HPDE6-E6E7 (cell line): ENCODE measurements around the gene ZNF800.
A peak's percentile ranks its signal among the peaks of the same experiment; 100 is the strongest.

Source experiments
- DNase-seq: peaks from one replicate; pipeline ENCODE4 v3.0.0; 2011; ENCODE audit warnings: missing footprints; ENCODE audit errors: extremely low spot score

The ZNF800 gene

DNA sequence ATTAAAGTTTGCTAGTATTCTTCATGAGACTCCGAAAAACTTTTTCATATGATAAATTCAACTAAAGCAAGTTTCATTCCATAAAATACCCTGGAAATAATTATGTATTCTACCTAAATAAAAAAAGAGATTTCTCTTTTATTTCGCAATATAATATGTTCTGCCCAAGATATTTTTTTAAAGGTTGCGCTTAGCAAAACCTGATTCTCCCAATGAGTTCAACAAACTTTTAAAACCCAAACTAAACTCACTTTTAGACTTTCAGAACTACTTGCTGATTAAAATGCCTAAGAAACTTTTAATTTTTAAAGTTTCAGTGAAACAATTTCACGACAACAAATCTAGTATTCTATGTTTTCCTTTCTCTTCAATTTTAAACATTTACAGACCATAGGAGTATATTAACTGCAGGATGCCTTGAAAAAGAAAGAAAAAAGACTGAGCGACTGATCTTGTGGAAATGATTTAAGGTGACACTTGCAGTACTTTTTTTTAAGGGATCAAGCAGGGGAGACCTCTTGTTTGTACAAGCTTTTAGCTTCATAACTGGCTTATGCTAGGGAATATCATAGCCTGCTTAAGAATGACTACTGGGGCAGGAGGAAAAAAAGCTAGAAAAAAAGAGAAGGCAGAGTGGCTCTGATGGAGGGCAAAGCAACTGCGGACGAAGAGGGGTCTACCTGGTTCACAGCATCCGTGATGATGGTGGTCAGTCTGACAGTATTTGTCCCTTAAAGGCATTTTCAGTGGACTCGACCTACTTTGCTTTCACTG, 1.5 kb downstream of the ZNF800 start:
- no peak for DNase-seq

DNA sequence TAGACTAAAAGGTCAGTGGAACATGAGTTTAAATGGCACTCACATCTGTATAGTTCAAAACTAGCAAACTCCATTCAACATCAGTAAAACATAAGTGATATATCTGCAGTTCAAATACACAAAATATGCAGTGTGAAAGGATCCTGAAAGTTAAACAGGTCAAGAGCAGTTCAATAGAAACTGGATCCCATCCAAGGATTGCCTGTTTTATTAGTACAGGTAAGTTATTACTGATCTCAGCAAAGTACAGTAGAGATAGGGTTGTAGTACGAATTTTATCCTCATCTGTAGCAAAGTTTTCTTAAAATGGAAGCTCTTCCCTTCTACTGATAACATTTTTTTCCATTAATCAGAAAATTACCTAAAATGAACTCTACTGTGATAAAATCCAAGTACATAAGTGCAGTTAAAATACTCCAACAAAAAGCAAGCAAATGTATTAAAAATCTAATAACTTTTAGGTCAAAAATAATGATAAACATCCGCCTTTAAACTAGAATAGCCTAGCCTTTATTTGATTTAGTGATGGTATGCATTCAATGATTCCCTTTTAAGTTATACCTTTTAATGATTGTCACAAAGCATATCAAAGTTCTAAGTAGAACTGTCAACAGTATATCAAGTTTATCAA, 2.2 kb downstream of the ZNF800 start:
- DNase-seq: no peak

- DNase-seq: no peak
Measured at GRCh38 chr7:127389321-127389720, 3.2 kb downstream of the ZNF800 start.

DNA sequence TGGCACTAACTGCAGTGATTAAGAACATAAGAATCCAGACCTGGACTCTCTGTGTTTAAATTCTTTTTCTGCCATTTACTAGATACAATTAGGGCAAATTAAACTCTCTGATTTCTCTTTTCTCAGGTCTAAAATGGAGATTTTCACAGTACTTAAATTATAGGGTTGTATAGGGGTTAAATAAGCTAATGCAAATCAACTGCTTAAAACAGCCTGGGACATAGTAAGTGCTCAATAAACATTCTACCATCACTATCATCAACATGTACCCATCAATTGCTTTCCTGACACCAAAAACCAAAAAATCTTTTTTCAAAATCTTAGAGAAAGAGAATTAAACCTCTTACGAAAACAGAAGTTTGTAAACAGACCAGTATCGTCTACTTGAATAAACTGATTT, 4.5 kb downstream of the ZNF800 start:
- no peak for DNase-seq

DNA sequence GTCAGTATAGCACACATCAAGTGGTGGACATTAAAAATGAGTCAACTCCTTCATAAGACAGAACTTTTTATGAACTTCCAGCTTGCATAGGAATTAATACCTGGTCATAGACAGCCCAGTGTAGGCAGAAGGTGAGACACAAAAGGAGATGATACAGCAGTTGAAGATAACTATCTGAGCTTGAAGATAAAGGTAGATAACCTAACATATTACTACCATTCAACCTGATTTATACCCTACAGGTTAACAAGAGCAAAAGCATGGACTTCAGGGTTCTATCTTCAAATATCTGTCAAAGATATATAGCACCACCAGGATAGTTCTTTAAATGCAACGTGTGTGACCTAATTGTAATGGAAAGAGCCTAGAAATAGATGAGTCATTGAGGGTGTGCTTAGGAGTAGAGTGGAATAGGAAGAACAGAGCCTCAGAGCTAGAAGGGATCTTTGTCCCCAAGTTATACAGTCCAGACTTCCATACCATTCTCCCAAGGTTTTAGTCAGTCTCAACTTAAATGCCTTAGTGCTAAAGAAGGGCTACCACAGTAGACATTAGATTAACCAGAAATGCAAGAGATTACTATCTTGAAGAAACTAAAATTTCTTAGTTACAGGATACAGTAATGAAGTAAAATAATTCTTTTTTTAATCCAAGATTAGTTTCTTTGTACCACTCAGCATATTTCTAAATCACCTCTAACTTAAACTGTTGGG, 9.2 kb downstream of the ZNF800 start:
- peak; percentile 11 for DNase-seq

DNA sequence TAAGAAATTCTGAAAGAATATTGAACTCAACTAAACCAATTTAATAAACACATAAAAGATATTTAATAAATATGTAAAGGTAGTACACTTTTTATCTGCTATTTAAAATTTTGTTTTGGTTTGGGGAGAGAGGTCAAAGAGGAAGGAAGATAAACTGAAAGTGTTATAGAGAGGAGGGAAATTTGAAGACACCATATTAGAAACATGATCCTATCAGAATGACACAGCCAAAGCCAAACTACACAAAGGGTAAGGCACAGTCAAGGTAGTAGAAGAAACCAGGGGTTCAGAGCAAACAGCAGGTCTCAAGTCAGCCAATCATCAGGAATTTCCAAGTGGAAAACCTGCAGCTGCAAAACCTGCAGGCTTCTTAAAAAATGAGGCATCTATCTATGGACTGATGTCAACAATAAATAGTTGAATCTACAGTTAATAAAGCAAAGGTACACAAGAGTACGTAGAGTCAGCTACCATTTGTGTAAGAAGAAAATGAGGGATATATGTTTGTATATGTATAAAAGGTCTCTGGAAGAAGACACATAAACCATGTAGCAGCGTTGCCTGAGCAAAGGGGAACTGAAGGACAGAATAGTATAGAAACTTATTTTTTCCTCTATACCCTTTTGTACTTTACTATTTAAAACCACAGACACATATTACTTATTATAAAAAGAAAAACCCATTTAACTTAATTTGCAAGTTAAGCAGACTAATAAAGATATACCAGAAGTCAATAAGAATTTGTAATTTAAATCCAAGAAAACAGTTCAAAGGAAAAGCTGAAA, 10.0 kb downstream of the ZNF800 start:
- DNase-seq: no peak

DNA sequence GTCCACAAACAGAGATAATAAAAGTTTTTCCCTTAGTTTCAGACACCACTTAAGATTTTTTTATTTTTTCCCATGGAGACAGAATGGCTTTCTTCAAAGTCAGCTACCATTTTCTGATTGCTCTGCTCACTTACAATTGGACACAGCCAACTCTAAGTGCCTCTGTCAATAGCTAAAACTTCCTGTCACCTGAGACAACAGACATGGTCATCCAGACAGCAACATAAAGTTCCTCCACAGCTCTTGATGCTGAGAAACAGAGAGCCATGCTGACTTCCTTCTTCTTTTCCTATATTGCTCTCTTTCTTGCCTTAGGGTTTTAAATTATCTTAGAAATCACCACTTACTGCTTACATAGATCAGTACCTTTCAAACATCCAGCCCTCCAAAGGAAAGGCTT, 12.0 kb downstream of the ZNF800 start:
- DNase-seq: no peak

- no peak for DNase-seq
Measured at GRCh38 chr7:127379642-127380041, 12.9 kb downstream of the ZNF800 start.

DNA sequence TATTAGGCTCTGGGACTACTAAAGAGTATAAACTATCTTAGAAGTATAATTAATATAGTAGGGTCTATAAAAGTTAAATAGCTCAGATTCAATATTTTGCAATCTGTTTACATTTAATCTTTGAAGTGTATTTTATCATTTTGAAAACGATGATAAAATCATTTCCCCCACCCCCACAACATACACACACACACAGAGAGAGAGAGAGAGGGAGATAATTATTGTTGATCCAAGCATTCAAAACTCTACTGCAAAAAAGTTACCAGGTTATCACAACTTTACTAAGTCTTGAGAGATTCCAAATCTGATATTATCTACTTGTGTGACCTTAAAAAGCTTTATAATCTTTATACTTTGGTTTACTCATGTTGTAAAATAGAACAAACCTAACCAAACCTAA, 14.0 kb downstream of the ZNF800 start:
- DNase-seq: no peak

DNA sequence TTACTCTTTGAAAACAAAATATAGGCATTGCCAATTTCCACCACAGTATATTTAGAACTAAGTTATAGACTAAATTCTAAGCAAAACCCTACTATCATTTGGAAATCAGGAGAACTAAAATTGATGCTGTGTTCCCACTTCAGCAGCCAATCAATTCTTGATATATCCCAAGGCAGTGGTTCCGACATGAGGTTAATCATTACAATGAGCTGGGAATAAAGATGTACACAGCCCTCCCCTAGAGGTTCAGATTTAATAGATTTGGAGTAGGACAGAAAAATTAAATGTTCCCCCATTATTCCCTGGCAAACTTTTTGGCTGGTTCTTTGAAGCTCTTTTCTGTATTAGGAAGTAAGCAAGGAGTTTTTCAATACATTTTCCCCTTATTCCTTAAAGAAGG, 15.1 kb downstream of the ZNF800 start:
- no peak for DNase-seq

DNA sequence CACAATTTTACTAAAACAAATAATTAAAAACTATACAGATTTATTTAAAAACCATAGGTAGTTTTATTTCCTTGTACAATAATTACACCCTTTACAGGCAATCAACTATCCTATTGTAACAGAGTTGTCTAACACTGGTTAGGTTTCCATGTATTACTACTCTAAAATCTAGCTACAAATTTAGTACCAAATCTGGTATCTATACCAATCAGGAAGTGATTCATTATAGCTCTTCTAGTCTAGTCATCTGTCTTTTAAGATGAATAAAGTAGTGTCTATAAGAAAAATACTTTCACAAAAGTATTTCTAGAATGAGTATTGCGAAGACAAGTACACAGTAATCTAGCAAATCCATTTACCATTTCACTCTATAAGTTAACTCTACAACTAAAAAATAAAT, 16.9 kb downstream of the ZNF800 start:
- DNase-seq: no peak

DNA sequence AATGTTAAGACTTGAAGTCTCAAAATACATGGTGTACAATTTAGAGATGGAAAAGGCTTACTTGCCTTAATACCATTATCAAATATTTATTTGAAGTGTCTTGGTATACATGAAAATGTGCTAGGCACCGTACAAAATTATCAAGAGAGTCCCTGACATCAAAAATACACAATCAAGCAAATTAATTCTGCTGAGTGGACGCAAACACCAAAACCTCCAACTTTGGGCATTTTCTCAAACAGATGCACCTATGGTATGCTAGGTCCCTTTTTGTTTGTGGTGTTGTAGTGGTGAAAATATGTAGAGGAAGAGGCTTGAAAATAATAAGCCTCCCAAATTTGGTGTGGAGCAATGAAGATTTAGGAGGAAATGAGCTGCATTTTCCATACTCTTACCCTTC, 24.8 kb downstream of the ZNF800 start:
- no peak for DNase-seq

DNA sequence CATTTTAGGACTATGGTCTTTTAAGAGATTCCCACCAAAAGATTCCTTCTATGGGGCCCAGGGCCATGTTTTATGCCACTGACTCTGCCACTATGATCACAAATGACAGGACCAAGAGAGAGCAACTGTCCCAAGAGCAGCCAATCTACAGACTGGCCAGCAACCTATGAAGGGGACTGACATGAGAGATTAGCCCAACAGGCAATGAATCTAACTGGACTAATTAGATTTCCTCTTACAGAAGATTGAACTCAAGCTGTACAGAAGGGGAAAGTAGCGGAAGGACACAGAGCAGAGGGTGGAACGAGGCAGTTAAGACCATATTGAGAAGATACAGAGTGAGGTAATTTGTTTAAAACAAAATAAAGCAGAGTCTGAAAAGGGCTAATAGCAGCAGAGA, 25.8 kb downstream of the ZNF800 start:
- no peak for DNase-seq

GRCh38 chr7:127365957-127366315, 26.6 kb downstream of the ZNF800 start:
- DNase-seq: no peak

DNA sequence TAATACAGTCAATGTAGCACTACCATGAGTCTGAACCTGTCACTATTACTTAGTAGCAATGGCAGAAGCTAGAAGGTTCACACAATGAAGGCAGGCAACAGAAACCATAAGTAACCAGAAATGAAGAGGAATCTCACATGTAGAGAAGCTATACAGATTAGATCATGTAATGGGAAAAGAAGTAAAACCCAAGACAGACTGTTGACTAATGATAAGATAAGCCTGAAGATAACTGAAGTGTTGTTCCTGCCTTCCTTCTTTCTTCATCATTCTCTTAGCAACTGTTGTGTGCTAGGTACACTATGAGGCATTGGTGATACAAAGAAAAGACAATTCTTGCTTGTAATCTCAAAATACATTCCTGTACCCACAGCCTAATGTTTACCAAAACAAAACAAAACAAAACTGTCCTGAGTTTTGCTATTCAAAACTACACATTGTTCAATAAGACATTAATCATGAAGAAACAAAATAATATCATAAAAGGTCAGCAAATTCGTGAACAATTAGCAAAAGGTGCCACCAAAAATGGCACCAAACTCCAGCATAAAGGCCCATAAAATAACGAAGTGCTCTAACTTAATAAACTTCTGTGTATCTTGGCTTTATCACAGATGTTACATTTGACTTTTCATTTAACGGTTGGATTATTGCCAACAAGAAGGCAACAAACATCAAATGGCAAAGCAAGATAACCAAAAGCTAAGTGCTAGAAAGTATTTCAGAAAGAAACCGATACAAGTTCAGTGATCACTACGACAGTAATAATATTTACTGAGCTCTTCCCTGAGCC, 27.1 kb downstream of the ZNF800 start:
- no peak for DNase-seq

DNA sequence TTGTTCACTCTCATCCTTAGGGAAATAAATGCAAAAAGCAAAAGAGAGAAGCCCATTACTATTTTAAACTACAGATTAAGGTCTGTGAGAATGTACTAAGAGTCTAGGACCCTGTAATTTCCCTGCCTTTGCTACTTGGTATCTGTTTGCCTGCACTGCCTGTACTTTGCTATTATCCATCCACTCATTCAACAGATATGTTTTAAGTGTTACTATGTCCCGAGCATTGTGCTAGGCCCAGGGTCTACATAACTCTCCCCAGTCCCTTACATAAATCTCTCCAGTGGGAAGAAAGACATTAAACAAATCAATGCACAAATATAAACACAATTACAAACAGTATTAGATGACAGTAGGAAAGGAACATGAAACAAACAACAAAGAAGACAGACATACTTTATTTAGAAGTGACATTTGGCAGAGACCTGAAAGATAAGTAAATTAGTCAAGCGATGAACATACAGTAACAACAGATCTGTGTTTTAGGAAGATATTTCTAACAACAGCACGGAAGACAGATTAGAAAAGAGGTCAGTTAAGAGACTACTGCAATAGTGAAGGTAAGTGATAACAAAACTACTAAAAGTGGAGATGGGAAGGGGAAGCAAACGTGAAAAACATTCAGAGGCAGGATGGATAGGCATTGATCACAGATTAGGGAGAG, 30.0 kb downstream of the ZNF800 start:
- no peak for DNase-seq

- no peak for DNase-seq
Measured at GRCh38 chr7:127361736-127362135, 30.8 kb downstream of the ZNF800 start.

GRCh38 chr7:127359011-127359410, 33.5 kb downstream of the ZNF800 start:
- no peak for DNase-seq

DNA sequence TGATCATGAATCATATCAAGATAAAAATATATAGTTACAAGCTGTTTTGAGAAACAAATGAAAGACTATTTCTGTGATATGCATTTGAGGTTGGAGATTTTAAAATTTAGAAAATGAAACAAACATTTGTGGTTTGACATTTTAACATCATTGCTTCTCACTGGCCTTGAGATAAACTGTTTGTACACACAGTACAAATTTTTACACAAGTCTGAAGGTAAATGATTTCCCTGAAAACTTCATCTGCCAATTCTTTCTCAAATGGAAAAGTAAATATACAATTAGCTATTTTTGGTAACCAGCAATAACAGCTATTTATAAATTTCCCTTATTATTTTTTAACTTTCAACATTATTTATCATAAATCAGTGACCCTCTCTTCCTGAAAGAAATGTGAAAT, 38.6 kb downstream of the ZNF800 start:
- no peak for DNase-seq

- DNase-seq: no peak
Measured at GRCh38 chr7:127350586-127350985, 41.9 kb downstream of the ZNF800 start.

DNA sequence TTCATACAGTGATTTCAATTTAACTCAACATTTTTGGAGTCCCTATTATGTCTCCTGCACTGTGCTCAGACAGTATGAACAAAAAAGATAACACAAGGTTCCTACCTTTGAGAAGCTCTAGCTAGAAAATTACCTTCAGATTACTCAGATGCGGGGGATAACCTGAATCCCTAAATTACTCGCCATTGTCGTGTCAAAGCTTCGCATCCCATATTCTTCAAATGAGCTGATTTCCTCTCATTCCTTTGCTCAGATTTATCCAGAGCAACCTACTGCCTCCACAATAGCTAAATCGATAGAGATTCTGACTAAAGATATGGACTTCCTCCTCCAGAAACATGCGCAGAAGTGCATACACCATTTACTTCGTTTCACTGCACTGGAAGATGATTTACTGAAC, 42.6 kb downstream of the ZNF800 start:
- no peak for DNase-seq
